Measurements from ENCODE around the gene LILRA1. TPM values are rescaled to one million over a fixed set of nuclear protein-coding genes. Genes with fewer than 3 reads are reported as not detected.
A peak's percentile ranks its signal among the peaks of the same experiment; 100 is the strongest.

Gene LILRA1
- total and polyA plus RNA-seq, 10 of the 15 experiments (the other 5 are each of a cell fraction or from before 2014, with no cell fraction given): 0.04 TPM; not detected in 9

- no TSS peak for BruUV-seq (replicated peaks)
- Histone ChIP-seq H3K4me1 (ENCODE audit: control insufficient read depth, insufficient read depth, low read length) (peaks cover 20% of the 10 kb centered on the region), H3K36me3 (ENCODE audit: control insufficient read depth in 2 of 2, insufficient read depth in 2 of 2, low read length in 1 of 2) (no peaks in the 10 kb centered on the region), H3K27me3 (replicated peaks in 1 of 2; ENCODE audit: control insufficient read depth in 2 of 2, insufficient read depth in 2 of 2, low read length in 1 of 2) (no peaks in the 10 kb centered on the region; a peak in 1 of 4 replicates), H3K4me3 (no peak within 1 kb of the TSS; the same call in 1 of the 2 replicates), H3K4me2 (ENCODE audit: control insufficient read depth, insufficient read depth) (peak within 1 kb of the TSS; percentile 19), H3K27ac (ENCODE audit: control insufficient read depth, insufficient read depth) (no peak within 1 kb of the TSS), H2AFZ (ENCODE audit: control insufficient read depth, low read depth, low read length) (no peak within 1 kb of the TSS; the same call in 1 of the 2 replicates), H4K20me1 (ENCODE audit: control insufficient read depth, insufficient read depth) (no peaks in the 10 kb centered on the region), H3K9me3 (replicated peaks; ENCODE audit: control insufficient read depth, insufficient read depth, low read length) (no peaks in the 10 kb centered on the region; the same call in 2 of the 3 replicates), H3K9ac (ENCODE audit: control insufficient read depth, insufficient read depth, low read length) (no peak within 1 kb of the TSS; the same call in 1 of the 2 replicates), H3K79me2 (ENCODE audit: control insufficient read depth, insufficient read depth, low read length) (no peaks in the 10 kb centered on the region)
- CTCF ChIA-PET: interaction anchor here (0.7 to 1.7 kb wide), 7 partner anchors 17 to 101 kb away, joined by 3 to 6 read pairs (median 3); partner anchors contain the start of gene LILRB1
- RAD21 ChIA-PET (ENCODE audit: unreplicated experiment): interaction anchor here (1.0 kb wide), 1 partner anchor 15 kb away, joined by 3 read pairs; no protein-coding TSS in a partner anchor
- POLR2A ChIA-PET: no interaction called here
- SMC1A ChIA-PET (ENCODE audit: uncharacterized antibody, unreplicated experiment): interaction anchor here (0.9 to 1.4 kb wide), 4 partner anchors 14 to 50 kb away, joined by 3 to 5 read pairs (median 4); no protein-coding TSS in a partner anchor
- no peak for TF ChIP-seq NRF1 (conservative IDR thresholded peaks at IDR 0.05; ENCODE audit: low read depth, low read length)
- TF ChIP-seq KAT2A (conservative IDR thresholded peaks at IDR 0.05; ENCODE audit: control insufficient read depth, low read depth, low read length): no peak
- TF ChIP-seq RUNX3 (IDR thresholded peaks at IDR 0.05; ENCODE audit: low read length): peak; percentile 29; the same call in 1 of the 2 replicates
- no peak for TF ChIP-seq PBX3 (IDR thresholded peaks at IDR 0.05; ENCODE audit: insufficient replicate concordance, low read depth, low read length)
- no peak for TF ChIP-seq HCFC1 (IDR thresholded peaks at IDR 0.05; ENCODE audit: low read length)
- TF ChIP-seq ATF2 (IDR thresholded peaks at IDR 0.05; ENCODE audit: low read length): no peak
- 0 out of 2 replicates have a peak, but pooled peaks have one; percentile 17 for TF ChIP-seq DPF2 (IDR thresholded peaks at IDR 0.05)
- 0 out of 2 replicates have a peak, but pooled peaks have one; percentile 21 for TF ChIP-seq EED (IDR thresholded peaks at IDR 0.05; ENCODE audit: low read depth)
- TF ChIP-seq SPI1 (IDR thresholded peaks at IDR 0.05; ENCODE audit: borderline replicate concordance, insufficient read depth, low read depth, low read length): peak; percentile 60; the same call in 1 of the 2 replicates
- in situ Hi-C loops (cut with MboI) (no loop called here), intact Hi-C loops (cut with micrococcal nuclease; ENCODE audit: unreplicated experiment) (no loop called here)
- FAIRE-seq (no peak), DNase-seq (ENCODE audit: low read depth, low spot score) (no peak), ATAC-seq (peak; percentile 98)
- 8% methylated on average over 10 of the region's 10 CpGs for WGBS (ENCODE audit: insufficient coverage, insufficient replicate concordance, low lambda C conversion rate, missing lambda C conversion rate)
Measured at GRCh38 chr19:54573330-54573872, 20.0 kb upstream of the LILRA1 start, which contains the start of gene LILRA2. LILRA2 (plus strand) TSS chr19:54573790; CDS start chr19:54573879, 89 bp downstream.

Data from GM12878 (cell line).